Upper lobe of left lung (tissue), 4 donors: ENCODE data around the gene ADAMTS1.

Source experiments
- EP300 ChIP-seq, 4 donors: sonication (generic); formaldehyde crosslinking; IDR thresholded peaks; one replicate each; pipeline ENCODE4 v1.5.1; 2017; ENCODE audit warnings: antibody characterized with exemption in 4 of 4, control low read depth in 2 of 4
- POLR2A ChIP-seq, 4 donors: fragments of 450-650 bp; IDR thresholded peaks; one replicate each; pipeline ENCODE4 v1.5.1; 2016 to 2017; ENCODE audit warnings: antibody characterized with exemption in 4 of 4, mild to moderate bottlenecking in 2 of 4
- TF ChIP-seq, protein P1 (sequence below), 6 experiments: fragments of 450-650 bp in 4 of 6; fragments of 200-600 bp in 2 of 6; sonication (generic) in 2 of 6; IDR thresholded peaks; one replicate each; pipeline ENCODE4 v1.5.1; 2016 to 2019; ENCODE audit warnings: antibody characterized with exemption in 6 of 6

- TF ChIP-seq, protein P1, sequence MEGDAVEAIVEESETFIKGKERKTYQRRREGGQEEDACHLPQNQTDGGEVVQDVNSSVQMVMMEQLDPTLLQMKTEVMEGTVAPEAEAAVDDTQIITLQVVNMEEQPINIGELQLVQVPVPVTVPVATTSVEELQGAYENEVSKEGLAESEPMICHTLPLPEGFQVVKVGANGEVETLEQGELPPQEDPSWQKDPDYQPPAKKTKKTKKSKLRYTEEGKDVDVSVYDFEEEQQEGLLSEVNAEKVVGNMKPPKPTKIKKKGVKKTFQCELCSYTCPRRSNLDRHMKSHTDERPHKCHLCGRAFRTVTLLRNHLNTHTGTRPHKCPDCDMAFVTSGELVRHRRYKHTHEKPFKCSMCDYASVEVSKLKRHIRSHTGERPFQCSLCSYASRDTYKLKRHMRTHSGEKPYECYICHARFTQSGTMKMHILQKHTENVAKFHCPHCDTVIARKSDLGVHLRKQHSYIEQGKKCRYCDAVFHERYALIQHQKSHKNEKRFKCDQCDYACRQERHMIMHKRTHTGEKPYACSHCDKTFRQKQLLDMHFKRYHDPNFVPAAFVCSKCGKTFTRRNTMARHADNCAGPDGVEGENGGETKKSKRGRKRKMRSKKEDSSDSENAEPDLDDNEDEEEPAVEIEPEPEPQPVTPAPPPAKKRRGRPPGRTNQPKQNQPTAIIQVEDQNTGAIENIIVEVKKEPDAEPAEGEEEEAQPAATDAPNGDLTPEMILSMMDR (IDR thresholded peaks at IDR 0.05): no peak
- no peak for TF ChIP-seq POLR2A (IDR thresholded peaks at IDR 0.05)
- TF ChIP-seq EP300 (IDR thresholded peaks at IDR 0.05): no peak
Observed at GRCh38 chr21:26892151-26892550, 46.9 kb upstream of the ADAMTS1 start.
